ENCODE results near the gene UGT3A1.

GRCh38 chr5:35939639-35940038, 51.6 kb downstream of the UGT3A1 start:
- TF ChIP-seq, protein P1, sequence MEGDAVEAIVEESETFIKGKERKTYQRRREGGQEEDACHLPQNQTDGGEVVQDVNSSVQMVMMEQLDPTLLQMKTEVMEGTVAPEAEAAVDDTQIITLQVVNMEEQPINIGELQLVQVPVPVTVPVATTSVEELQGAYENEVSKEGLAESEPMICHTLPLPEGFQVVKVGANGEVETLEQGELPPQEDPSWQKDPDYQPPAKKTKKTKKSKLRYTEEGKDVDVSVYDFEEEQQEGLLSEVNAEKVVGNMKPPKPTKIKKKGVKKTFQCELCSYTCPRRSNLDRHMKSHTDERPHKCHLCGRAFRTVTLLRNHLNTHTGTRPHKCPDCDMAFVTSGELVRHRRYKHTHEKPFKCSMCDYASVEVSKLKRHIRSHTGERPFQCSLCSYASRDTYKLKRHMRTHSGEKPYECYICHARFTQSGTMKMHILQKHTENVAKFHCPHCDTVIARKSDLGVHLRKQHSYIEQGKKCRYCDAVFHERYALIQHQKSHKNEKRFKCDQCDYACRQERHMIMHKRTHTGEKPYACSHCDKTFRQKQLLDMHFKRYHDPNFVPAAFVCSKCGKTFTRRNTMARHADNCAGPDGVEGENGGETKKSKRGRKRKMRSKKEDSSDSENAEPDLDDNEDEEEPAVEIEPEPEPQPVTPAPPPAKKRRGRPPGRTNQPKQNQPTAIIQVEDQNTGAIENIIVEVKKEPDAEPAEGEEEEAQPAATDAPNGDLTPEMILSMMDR (IDR thresholded peaks at IDR 0.05): no peak
- TF ChIP-seq POLR2A (IDR thresholded peaks at IDR 0.05) (no peak), POLR2AphosphoS5 (IDR thresholded peaks at IDR 0.05) (no peak)

Data from prostate gland (tissue), 2 donors.